Measurements from ENCODE around the gene BABAM2.
"Not testable (repeated sequence)": the region's sequence is repeated elsewhere in the genome, so short reads cannot be mapped to it uniquely, and the experiment has no call there.

Gene BABAM2

GRCh38 chr2:27953077-27953476 is 62.5 kb downstream of the BABAM2 start:
- no peak for DNase-seq

DNA sequence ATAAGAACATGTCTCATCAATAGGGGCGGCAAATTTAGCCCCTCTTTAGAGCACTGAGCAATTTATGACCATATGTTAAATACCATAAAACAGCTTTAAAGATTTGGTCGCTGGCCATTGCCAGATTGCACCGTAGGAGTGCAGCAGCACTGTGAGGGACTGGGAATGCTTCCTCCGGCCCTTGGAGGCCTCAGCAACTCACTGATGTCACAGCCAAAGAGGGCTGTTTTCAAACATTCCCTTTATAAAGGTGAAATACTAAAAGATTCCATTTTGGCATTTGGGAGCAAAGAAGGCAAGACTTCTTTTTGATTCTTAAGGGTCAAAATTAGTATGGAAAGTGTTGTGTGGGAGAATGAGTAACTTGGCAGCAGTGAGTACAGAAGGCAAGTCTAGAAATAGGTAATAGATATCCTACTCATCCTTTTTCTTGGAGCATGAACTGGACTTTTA is 63.7 kb downstream of the BABAM2 start:
- DNase-seq: no peak

GRCh38 chr2:27954771-27955383 is 64.3 kb downstream of the BABAM2 start:
- peak; percentile 99 for DNase-seq

DNA sequence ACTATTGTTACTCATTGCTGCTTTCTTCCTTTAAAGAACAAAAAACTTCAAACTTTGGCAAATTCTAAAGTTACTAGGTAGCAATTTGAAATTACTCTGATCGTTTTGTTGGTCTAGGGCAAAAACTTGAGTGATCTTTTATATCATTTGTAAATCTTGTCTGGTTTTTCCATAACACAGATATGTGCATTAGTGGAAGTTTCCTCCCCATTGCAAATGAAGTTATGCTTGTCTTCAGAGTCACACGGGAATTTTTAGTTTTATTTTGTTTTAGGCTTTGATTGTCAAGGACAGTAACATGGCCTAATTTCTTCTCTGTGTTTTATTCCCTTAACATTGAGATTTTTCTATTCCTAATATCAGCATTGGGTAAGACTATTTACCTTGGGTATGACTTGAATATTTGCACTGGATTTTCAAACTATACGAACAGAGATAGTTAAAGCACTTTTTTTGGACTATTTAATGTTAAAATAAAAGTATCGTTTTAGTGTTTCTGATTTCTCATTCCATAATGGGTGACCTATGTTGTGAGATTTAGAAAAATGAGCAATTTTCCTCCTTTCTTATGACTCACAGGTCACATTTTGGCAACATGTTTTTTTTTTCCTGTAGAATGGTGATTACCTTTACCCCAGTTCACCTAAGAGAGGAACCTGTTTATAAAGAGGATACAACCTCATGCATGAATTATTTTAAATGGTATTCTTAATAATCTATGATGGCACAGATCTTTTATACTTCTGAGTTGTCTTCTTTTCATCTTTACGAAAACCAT is 65.0 kb downstream of the BABAM2 start:
- no peak for DNase-seq

DNA sequence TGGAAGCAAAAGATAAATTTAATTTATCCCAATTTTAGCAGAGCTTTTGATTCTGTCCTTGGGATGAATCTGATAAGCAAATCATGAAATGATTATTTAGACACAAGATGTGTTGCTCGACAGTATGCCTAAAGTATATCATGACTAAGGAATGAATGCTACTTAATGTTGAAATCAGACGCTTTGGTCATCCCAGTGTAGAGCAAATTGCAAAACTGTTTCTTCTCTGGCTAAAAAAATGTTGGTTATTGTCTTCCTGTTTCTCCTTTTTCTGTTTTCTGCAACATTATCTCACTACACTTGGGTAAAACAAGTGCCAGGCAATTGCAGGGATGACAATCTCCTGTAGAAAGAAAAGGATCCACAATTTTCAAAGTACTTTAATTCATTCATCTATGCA is 66.4 kb downstream of the BABAM2 start:
- DNase-seq: peak; percentile 92 to 93

- DNase-seq: no peak
These were observed 68.3 kb downstream of the BABAM2 start for GRCh38 chr2:27958711-27959378.

- DNase-seq: peak; percentile 82 to 91
These were observed 69.0 kb downstream of the BABAM2 start for GRCh38 chr2:27959496-27959895.

DNA sequence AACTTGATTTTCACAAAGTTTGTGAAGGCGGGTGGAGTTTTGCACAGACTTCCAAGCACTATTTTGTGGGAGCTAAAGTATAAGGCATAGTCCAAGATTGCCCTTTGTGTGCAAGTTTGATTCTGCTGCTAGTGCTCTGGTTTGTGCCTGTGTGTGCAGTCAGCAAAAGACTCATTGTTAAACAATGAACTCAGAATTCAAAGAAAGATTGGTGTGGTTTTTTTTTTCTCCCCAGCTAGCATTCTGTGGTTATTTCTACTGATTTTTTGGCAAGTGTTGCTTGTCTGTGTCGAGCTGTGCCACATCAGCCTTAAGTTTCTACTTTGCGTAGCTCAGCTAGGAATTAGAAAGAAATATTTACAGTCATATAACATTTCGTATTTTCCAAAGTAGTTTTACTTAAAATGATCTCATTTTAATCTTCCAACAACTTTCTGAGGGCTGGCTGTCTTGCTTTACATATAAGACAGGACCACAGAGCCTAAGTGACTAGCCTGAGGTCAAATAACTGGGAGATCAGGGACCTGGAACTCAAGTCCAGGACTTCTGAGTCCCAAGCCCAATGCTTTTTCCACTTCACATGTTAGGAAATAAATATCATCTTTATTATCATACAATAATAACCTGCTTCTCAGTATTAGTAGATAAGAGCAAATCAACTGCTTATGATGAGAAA is 69.8 kb downstream of the BABAM2 start:
- DNase-seq: no peak

DNA sequence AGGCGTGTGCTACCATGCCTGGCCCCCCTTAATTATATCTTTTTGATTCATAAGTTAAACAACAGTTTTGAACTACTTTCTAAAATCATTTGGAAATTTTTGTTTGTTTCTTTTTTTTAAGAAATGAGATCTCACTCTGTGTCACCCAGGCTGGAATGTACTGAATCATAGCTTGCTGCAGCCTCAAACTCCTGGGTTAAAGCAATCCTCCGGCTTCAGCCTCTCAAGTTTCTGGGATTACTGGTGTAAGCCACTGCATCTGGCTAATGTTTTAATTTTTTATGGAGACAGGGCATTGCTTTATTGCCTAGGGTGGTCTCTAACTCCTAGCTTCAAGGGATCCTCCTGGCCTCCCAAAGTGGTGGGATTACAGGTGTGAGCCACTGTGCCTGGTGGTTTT is 71.5 kb downstream of the BABAM2 start:
- DNase-seq: no peak

DNA sequence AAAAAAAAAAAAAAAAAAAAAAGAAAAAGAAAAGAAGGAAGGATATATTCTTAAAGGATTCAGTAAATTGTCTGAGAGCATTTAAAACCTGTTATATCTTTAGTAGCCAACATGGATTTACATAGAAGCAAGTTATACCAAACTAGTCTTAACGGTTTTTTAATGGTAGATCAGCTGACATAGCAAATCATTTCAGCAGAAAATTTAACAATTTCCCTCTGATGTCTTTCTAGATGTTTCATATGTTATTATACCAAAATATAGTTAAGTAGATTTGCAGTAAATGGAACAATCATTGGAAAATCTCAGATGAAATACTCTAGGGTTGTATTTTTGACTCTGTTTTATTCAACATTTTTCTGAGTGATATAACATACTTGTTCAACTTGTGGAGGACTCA is 72.9 kb downstream of the BABAM2 start:
- DNase-seq: no peak

DNA sequence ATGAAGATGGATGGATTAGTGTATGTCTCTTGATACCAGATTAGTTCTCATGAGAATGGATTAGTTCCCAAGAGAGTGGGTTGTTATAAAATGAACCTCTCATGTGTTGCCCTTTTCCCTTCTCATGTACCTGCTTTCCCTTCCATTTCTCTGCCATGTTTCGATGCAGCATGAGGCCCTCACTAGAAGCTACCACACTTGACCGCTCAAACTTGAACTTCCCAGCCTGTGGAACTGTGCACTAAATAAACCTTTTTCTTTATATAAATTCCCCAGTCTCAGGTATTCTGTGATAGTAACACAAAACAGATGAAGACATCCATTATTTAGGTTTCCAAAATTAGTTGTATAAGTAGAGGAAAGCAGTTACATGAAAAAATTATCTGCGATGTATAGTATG is 73.5 kb downstream of the BABAM2 start:
- DNase-seq: no peak

- DNase-seq: no peak
These were observed 75.3 kb downstream of the BABAM2 start for GRCh38 chr2:27965841-27966240.

DNA sequence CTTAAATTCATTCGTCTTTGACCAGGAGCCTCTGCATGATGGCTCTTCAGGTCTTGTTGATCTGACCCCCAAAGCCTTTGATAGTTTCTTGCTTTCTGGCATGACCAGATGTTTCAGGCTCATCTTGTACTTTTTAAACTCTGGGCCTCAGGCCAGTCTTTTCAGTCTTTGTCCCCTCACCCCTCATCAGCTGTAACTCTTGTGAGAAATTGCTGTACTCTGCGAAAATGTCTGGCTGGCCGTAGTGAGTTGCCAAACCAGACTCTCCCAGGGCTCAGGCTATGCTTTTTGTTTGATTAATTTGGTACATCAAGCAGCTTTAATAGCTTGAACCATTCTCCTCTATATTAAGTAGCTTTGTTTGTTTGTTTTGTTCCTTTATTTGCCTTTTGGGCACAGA is 75.9 kb downstream of the BABAM2 start:
- no peak for DNase-seq

GRCh38 chr2:27967076-27967475 is 76.5 kb downstream of the BABAM2 start:
- DNase-seq: no peak

DNA sequence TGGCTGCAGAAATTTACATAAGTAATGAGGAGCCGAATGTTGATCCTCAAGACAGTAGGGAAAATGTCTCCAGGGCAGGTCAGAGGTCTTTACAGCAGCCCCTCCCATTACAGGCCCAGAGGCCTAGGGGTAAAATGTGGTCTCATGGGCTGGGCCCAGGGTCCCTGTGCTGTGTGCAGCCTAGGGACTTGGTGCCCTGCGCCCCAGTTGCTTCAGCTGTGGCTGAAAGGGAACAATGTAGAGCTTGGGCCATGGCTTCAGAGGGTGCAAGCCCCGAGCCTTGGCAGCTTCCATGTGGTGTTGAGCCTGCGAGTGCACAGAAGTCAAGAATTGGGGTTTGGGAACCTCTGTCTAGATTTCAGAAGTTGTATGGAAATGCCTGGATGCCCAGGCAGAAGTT is 77.5 kb downstream of the BABAM2 start:
- not testable (repeated sequence) for DNase-seq

- not testable (repeated sequence) for DNase-seq
These were observed 78.4 kb downstream of the BABAM2 start for GRCh38 chr2:27968957-27969356.

DNA sequence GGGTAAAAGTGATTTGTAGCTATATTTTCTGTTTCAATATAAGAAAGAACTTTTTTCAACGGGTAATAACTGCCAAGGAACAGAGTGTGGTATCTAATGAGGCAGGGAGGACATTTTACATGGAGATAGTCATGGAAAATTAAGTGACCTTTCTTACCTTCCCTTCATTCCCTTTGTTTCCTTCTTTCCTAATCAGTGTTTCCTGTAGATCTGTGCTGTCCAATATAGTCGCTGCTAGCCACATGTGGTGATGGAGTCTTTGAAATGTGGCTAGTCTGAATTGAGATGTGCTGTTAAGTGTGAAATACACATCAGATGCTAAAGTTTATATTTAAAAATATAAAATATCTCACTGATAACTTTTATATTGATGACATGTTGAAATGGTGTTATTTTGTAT is 81.8 kb downstream of the BABAM2 start:
- no peak for DNase-seq

DNA sequence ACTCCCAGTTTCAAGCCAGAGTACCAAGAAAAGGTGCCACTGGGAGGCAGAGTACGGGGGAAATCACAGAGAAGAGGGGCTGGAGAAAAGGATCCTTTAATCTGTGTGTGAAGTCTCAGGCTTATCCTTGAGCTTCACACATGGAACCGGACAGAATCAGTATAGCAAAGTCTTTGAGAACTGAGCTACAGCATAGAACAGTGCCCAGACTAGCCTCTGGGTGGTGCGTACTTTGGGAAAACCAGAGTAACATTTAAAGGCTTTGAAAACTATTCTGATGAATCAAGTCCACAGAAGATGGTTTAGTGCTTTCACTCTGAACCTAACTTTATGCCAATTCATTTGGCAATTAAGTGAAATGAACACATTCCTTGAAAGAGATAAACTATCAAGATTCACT is 83.1 kb downstream of the BABAM2 start:
- DNase-seq: no peak

GRCh38 chr2:27976308-27976707 is 85.8 kb downstream of the BABAM2 start:
- no peak for DNase-seq

- no peak for DNase-seq
These were observed 87.3 kb downstream of the BABAM2 start for GRCh38 chr2:27977731-27978312.

- DNase-seq: not testable (repeated sequence)
These were observed 88.2 kb downstream of the BABAM2 start for GRCh38 chr2:27978761-27979160.

GRCh38 chr2:27980242-27980641 is 89.7 kb downstream of the BABAM2 start:
- DNase-seq: no peak

- DNase-seq: no peak
These were observed 93.6 kb downstream of the BABAM2 start for GRCh38 chr2:27984153-27984552.

Data from AML-193 (cell line).